Heart left ventricle (tissue), 16 donors: ENCODE data around the gene SERPINB6. TPM values are rescaled to one million over a fixed set of nuclear protein-coding genes. Genes with fewer than 3 reads are reported as not detected.

Source experiments
- ATAC-seq, 4 donors: fragments of 200-7000 bp; cut with Tn5 transposase; one replicate each; pipeline ENCODE4 v1.9.1; 2020 to 2022; ENCODE audit warnings: moderate library complexity in 4 of 4, mild to moderate bottlenecking in 3 of 4, moderate number of reproducible peaks in 1 of 4
- DNase-seq, 5 donors: peaks; one replicate each; pipeline ENCODE4 v3.0.0-alpha.2; 2020
- H3K27ac ChIP-seq, 12 donors: fragments of 200-600 bp; sonication (generic) in 4 of 12; one replicate each; pipeline versions ENCODE4 v1.5.0 to v1.8.0; 2016 to 2022; ENCODE audit warnings: mild to moderate bottlenecking in 2 of 12
- H3K27me3 ChIP-seq, 9 donors: fragments of 200-600 bp; sonication (generic) in 2 of 9; one replicate each; pipeline versions ENCODE4 v1.5.1 to v1.8.0; 2016 to 2022; ENCODE audit warnings: mild to moderate bottlenecking in 3 of 9
- H3K36me3 ChIP-seq, 9 donors: fragments of 200-600 bp; sonication (generic) in 2 of 9; one replicate each; pipeline versions ENCODE4 v1.5.0 to v1.8.0; 2018 to 2022; ENCODE audit warnings: mild to moderate bottlenecking in 2 of 9
- H3K4me1 ChIP-seq, 12 donors: fragments of 200-600 bp; sonication (generic) in 4 of 12; one replicate each; pipeline versions ENCODE4 v1.5.0 to v1.8.0; 2016 to 2022; ENCODE audit warnings: mild to moderate bottlenecking in 3 of 12
- H3K4me3 ChIP-seq, 12 donors: fragments of 200-600 bp; sonication (generic) in 4 of 12; one replicate each; pipeline versions ENCODE4 v1.5.0 to v1.8.0; 2017 to 2022; ENCODE audit warnings: mild to moderate bottlenecking in 9 of 12, moderate library complexity in 4 of 12
- H3K9me3 ChIP-seq, 12 donors: fragments of 200-600 bp; sonication (generic) in 4 of 12; one replicate each; pipeline versions ENCODE4 v1.5.0 to v1.8.0; 2016 to 2022; ENCODE audit warnings: mild to moderate bottlenecking in 1 of 12
- CTCF ChIP-seq, 12 donors: fragments of 200-600 bp; sonication (generic) in 4 of 12; IDR thresholded peaks; one replicate each; pipeline versions ENCODE4 v1.5.0 to v1.8.0; 2018 to 2022; ENCODE audit warnings: antibody characterized with exemption in 12 of 12, mild to moderate bottlenecking in 5 of 12
- POLR2A ChIP-seq, 2 donors: fragments of 450-650 bp; IDR thresholded peaks; one replicate each; pipeline ENCODE4 v1.6.1; 2017; ENCODE audit warnings: antibody characterized with exemption in 2 of 2, mild to moderate bottlenecking in 2 of 2, moderate library complexity in 2 of 2
- WGBS, 4 donors: extraction: QIAGEN DNeasy Blood & Tissue Kit in 2 of 4; methylation state at CpG; one replicate each; pipeline versions ENCODE4 v1.1.5 to v1.1.7; 2013 to 2018; 5-methylcytosine and 5-hydroxymethylcytosine counted together
- intact Hi-C, 10 donors: fragments of 100-400 bp; cut with DNase I; formaldehyde crosslinking; loops; one replicate each; pipeline versions ENCODE4 v1.11.1 to v1.14.2; 2022
- polyA plus RNA-seq, 2 donors: library from polyadenylated mRNA; stranded (reverse); fragments of 200-250 nt; gene quantifications; one replicate each; pipeline ENCODE4 v1.2.3, GENCODE V29; 2013
- total RNA-seq, 9 donors: library from RNA; depleted of rRNA in 2 of 9; stranded (reverse); fragments of >200 nt in 2 of 9; fragmentation: NEBNext Ultra II Directional in 3 of 9; extraction: Animal tissue kit (Norgen Biotek cat#: 25700) in 3 of 9; gene quantifications; one replicate each; pipeline versions ENCODE4 v1.1.0 to v1.2.4, GENCODE V29; 2016 to 2023
- donor health status: ischemic (EF 13 %, LVEDD 7.1; RV severe dilation, severe dysfunction).
- donor health status: healthy with polysubstance abuse.
- donor health status: DM: no; HTN: yes; CAD: no.
- donor health status: DM: no; HTN: no; CAD: no.
- donor health status: ischemic (EF 25% LVEDD 6.9; RV normal size, moderate dysfunction).
- donor health status: ischemic (EF 25% LVEDD 5.7; RV mildly dilated, moderate dysfunction).
- donor health status: healthy.
- donor health status: DM: yes; HTN: yes; CAD: no.
- donor health status: ischemic (EF 35%, LVEDD 5.7; RV mildly dilated, moderate dysfunction).
- donor health status: nonischemic (EF 11% LVEDD 7.7; RV severe dilation, severe dysfunction).
- donor health status: DM: yes; HTN: yes; CAD: no.
- donor health status: PGD.
- donor health status: ischemic (EF 29% LVEDD 5.4; RV normal size, mild dysfunction).
- donor health status: nonischemic (EF 23%, LVEDD 6.1; RV moderate dilation, normal function).

The SERPINB6 gene
- total and polyA plus RNA-seq, 11 donors: 146 to 246 (median 186) TPM

GRCh38 chr6:2982426-2983117, 11.2 kb upstream of the SERPINB6 start:
- Histone ChIP-seq H3K9me3 (no peaks in the 10 kb centered on the region), H3K4me3 (no peak overlapping the region), H3K27me3 (no peaks in the 10 kb centered on the region), H3K27ac (peak overlapping the region in 11 of 12 donors; percentile 9 to 82 (median 57)), H3K36me3 (no peaks in the 10 kb centered on the region), H3K4me1 (peaks cover 0 to 47% (median 21%) of the 10 kb centered on the region in 12 donors)
- DNase-seq (no peak), ATAC-seq (peak in 1 of 4 donors; percentile 16)
- TF ChIP-seq CTCF (IDR thresholded peaks at IDR 0.05): no peak
- TF ChIP-seq POLR2A (IDR thresholded peaks at IDR 0.05): no peak
- intact Hi-C loops: loop anchor here in 4 of 10 donors (10.0 kb wide), 1 partner anchor 48 kb away; no protein-coding TSS in a partner anchor
- 77 to 83% (median 81%) methylated on average over 4 of the region's 4 CpGs for WGBS, 4 donors

- TF ChIP-seq CTCF (IDR thresholded peaks at IDR 0.05) (no peak), POLR2A (IDR thresholded peaks at IDR 0.05) (no peak)
- ATAC-seq: no peak
- H3K4me1 ChIP-seq: peaks cover 0 to 38% (median 19%) of the 10 kb centered on the region in 12 donors
- H3K9me3 ChIP-seq: no peaks in the 10 kb centered on the region
- no peaks in the 10 kb centered on the region for H3K36me3 ChIP-seq
- peak overlapping the region in 2 of 12 donors; percentile 62 to 82 for H3K27ac ChIP-seq
- no peak for DNase-seq
- H3K4me3 ChIP-seq: no peak overlapping the region
- 92 to 98% (median 97%) methylated on average over 3 of the region's 3 CpGs for WGBS, 4 donors
- intact Hi-C loops: loop anchor here in 4 of 10 donors (10.0 kb wide), 1 partner anchor 46 kb away; no protein-coding TSS in a partner anchor
- H3K27me3 ChIP-seq: no peaks in the 10 kb centered on the region
Measured at GRCh38 chr6:2980465-2980855, 9.1 kb upstream of the SERPINB6 start.

GRCh38 chr6:2979819-2980464, 8.6 kb upstream of the SERPINB6 start:
- Histone ChIP-seq H3K27ac (no peak overlapping the region), H3K27me3 (no peaks in the 10 kb centered on the region), H3K9me3 (no peaks in the 10 kb centered on the region), H3K36me3 (no peaks in the 10 kb centered on the region), H3K4me1 (peaks cover 0 to 38% (median 19%) of the 10 kb centered on the region in 12 donors), H3K4me3 (no peak overlapping the region)
- 55 to 74% (median 65%) methylated on average over 2 of the region's 2 CpGs for WGBS, 4 donors
- no peak for TF ChIP-seq CTCF (IDR thresholded peaks at IDR 0.05)
- TF ChIP-seq POLR2A (IDR thresholded peaks at IDR 0.05): no peak
- no peak for ATAC-seq
- intact Hi-C loops: loop anchor here in 4 of 10 donors (10.0 kb wide), 1 partner anchor 45 kb away; no protein-coding TSS in a partner anchor
- DNase-seq: no peak

- Histone ChIP-seq H3K27me3 (no peaks in the 10 kb centered on the region), H3K4me3 (no peak overlapping the region), H3K36me3 (no peaks in the 10 kb centered on the region), H3K27ac (no peak overlapping the region), H3K4me1 (peaks cover 0 to 38% (median 19%) of the 10 kb centered on the region in 12 donors), H3K9me3 (no peaks in the 10 kb centered on the region)
- no peak for ATAC-seq
- no peak for DNase-seq
- intact Hi-C loops: no loop called here
- 66 to 77% (median 70%) methylated on average over 4 of the region's 4 CpGs for WGBS, 4 donors
- TF ChIP-seq POLR2A (IDR thresholded peaks at IDR 0.05) (no peak), CTCF (IDR thresholded peaks at IDR 0.05) (no peak)
Measured at GRCh38 chr6:2978923-2979322, 7.6 kb upstream of the SERPINB6 start.
